ENCODE results near the gene HDAC9.

GRCh38 chr7:18799899-18800298 lies 304.4 kb downstream of the HDAC9 start:
- TF ChIP-seq CTCF (IDR thresholded peaks at IDR 0.05): no peak
- TF ChIP-seq RAD21 (conservative IDR thresholded peaks at IDR 0.05 in 1 of 2, IDR thresholded peaks at IDR 0.05 in 1 of 2): no peak
- TF ChIP-seq FOSL2 (IDR thresholded peaks at IDR 0.05): no peak
- TF ChIP-seq FOSL2 (CRISPR knock-in tag; IDR thresholded peaks at IDR 0.05): no peak
- TF ChIP-seq RCOR1 (IDR thresholded peaks at IDR 0.05; ENCODE audit: low read depth, low read length): no peak
- TF ChIP-seq POLR2A (IDR thresholded peaks at IDR 0.05; ENCODE audit: low read length): no peak
- no peak for TF ChIP-seq RFX5 (IDR thresholded peaks at IDR 0.05)
- TF ChIP-seq NPAS2 (CRISPR knock-in tag; IDR thresholded peaks at IDR 0.05; ENCODE audit: borderline replicate concordance): no peak
